ENCODE results near the gene RNASE7.

RNASE7 gene

DNA sequence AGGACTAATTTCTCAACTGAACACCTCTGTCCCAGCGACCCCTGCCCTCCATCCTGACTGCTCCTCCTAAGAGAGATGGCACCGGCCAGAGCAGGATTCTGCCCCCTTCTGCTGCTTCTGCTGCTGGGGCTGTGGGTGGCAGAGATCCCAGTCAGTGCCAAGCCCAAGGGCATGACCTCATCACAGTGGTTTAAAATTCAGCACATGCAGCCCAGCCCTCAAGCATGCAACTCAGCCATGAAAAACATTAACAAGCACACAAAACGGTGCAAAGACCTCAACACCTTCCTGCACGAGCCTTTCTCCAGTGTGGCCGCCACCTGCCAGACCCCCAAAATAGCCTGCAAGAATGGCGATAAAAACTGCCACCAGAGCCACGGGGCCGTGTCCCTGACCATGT, 756 bp downstream of the RNASE7 start:
- no peak for DNase-seq (ENCODE audit: low read depth in 2 of 2, low spot score in 1 of 2)

DNA sequence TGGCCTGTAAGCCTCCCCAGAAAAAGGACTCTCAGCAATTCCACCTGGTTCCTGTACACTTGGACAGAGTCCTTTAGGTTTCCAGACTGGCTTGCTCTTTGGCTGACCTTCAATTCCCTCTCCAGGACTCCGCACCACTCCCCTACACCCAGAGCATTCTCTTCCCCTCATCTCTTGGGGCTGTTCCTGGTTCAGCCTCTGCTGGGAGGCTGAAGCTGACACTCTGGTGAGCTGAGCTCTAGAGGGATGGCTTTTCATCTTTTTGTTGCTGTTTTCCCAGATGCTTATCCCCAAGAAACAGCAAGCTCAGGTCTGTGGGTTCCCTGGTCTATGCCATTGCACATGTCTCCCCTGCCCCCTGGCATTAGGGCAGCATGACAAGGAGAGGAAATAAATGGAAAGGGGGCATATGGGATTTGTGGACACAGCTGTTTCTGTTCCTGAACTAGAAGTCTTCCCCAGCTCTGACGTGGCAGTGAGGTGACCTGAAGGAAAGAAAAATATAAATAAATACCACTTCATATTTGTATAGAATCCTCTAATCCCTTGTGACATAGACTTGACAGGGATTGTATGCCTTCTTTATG, 1.3 kb downstream of the RNASE7 start:
- no peak for DNase-seq (ENCODE audit: low read depth in 2 of 2, low spot score in 1 of 2)

DNA sequence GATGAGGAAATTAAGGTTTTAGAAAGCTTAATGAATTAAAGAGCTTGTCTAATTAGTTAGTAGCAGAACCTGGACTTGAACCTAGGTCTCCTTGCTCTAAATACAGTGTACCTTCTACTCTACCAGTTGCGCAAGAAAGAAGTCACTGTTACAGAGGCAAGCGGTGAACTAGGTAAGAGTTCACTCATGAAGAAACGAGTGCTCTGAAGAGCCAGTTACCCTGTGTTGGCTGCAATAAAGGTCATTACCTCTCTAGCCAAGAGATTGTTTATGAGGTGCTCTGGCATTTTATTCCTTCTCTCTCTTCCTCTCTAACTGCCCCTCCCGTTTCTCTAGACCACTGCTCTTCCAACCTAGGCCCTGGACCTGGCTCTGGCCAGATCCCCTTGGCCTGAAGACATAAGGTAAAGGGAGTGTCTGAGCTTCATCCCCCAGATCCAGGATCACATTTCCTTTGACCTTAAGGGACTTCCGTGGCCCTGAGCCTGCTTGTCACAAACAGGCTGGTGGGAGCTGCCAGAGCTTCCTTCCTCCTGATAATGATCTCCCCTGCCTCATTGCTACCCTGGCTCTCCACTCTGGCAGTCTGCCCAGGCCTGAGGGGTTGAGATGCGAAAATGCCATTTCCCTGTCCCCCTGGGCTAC, 1.9 kb downstream of the RNASE7 start:
- no peak for DNase-seq (ENCODE audit: low read depth in 2 of 2, low spot score in 1 of 2)

DNA sequence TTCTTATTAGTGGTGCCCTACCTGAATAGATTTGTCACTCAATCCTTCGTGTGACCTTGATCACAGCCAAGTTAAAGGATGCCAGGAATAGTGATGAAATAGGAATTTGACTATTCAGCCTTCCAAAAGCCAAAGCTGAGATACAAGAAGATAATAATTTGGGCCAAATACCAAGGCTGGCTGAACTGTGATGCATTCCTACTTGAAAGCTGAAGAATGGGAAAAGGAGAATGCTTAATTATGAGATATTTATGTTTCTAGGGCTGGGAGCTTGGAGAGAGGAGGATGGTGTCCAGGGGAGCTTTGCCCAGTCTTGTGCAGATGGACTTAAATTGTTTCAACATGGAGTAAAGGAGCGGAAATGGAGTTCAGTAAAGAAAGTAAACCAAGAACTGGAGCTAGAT, 5.2 kb downstream of the RNASE7 start:
- no peak for DNase-seq (ENCODE audit: low read depth in 2 of 2, low spot score in 1 of 2)

DNA sequence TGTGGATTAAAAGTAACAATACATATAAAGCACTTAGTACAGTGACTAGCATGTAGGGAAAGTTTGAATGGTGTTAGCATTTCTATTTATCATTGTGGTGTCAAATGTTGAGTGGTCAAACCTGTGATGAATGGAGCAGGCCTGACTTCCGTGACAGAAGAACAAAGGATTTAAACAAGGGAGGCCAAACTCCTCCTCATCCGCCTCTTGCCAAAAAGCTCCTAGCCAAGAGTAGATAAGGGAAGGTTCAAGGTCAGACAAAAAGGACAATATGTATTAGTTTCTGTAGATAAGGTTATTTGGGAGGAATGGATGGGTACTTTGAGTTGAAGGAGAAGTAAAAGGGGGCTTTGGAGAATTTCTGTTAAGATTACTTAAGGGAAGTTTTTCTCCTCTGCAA, 6.5 kb downstream of the RNASE7 start:
- DNase-seq (ENCODE audit: low read depth in 2 of 2, low spot score in 1 of 2): no peak

DNA sequence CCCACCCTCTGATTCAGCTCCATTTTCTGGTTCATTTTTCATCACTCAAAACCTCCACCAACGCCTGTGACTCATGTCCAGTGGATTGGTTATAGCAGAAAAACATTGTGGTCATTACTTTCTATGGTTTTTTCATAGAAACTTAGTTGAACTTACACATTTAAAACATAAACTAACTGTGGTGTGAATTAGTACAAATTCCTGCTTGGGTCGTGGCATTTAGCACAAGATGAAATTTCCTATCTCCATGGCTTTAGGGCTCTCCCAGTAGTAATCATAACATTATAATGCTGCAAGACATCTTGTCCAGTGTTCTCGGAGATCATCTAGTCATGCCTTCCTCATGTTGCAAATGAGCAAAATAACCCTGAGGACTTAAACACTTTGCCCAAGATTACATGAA, 7.1 kb downstream of the RNASE7 start:
- DNase-seq (ENCODE audit: low read depth in 2 of 2, low spot score in 1 of 2): no peak

DNA sequence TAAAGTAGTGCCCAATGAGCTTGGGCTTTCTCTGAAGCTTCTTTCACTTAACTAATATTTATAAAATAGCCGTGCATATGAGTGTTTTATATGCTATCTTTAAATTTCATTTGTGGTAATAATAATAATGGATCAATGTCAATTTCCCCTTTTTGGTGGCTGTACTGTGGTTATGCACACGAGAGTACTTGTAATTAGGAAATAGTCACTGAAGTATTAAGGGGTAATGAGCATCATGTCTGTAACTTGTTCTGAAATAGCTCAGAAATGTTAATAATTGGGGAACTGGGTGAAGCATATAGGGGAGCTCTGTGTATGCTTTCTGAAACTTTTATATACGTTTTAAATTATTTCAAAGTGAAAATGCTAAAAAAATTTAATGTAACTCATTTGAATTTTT, 8.4 kb downstream of the RNASE7 start:
- DNase-seq (ENCODE audit: low read depth in 2 of 2, low spot score in 1 of 2): no peak

DNA sequence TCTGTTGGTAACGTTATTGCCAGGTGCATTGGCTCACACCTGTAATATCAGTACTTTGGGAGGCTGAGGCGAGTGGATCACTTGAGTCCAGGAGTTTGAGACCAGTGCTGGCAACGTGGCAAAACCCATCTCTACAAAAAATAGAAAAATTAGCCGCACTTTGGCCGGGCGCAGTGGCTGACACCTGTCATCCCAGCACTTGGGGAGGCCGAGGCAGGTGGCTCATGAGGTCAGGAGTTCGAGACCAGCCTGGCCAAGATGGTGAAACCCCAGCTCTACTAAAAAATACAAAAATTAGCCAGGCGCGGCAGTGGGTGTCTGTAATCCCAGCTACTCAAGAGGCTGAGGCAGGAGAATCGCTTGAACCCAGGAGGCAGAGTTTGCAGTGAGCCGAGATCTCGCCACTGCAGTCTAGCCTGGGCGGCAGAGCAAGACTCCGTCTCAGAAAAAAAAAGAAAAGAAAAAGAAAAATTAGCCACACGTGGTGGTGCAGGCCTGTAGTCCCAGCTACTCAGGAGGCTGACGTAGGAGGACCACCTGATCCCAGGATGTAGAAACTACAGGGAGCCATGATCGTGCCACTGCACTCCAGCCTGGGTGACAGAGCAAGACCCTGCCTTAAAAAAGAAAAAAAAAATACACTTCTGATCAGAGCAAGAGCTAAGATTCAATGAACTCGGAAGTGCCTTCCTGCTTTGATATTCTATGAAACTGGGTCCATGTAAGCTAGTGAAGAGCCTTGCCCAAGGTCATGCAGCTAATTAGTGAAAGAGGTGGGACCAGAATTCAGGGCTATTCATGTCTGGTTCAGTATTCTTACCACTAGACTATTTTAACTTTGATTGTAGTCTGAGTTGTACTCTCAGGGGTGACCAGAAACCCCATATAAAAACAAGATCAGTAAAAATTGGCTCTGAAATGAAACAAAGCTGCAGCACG, 11.3 kb downstream of the RNASE7 start:
- no peak for DNase-seq (ENCODE audit: low read depth in 2 of 2, low spot score in 1 of 2)

DNA sequence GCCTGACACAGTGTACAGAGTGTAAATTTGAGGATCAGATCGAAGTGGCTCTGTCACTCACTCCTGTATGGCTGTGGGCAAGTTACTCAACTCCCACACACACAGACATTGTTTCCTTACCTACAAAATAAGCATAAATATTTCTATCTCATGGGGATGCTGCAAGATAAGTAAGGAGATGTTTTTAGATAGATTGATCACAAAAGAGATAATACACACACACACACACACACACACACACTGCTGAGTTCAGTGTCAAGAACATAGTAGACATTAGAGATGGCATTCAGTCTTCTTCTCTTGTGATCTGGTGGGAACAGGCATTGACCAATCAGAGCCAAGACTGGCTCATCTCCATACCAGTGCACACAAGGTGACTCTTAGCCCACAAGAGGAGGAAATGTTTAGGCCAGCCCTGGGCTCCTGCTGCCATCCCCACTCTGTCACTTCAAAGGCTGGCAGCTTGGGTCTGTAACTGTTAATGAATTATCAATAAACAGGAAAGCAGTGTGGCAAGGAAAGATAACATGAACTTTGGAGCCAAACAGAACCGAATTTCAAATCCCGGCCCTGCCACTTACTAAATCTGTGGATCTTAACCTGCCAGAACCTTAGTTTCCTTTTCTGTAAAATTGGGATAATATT, 12.1 kb downstream of the RNASE7 start:
- DNase-seq (ENCODE audit: low read depth in 2 of 2, low spot score in 1 of 2): no peak

DNA sequence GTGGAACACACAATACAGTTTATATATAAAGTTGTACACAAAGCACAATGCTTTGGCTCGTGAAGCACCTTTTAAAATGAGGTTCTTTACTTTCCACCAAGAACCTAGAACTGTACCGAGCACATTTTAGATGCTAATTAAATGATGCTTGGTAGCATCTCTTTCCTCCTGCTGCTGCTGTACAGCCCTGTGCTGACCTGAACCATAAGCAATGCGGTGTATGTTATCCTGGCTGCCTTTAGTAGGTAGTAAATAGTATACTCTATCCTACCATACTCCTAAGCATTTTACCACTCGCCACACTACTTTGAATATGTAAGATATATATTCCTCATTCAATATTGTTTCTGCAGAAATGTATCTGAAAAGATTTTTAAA, 12.6 kb downstream of the RNASE7 start:
- no peak for DNase-seq (ENCODE audit: low read depth in 2 of 2, low spot score in 1 of 2)

DNA sequence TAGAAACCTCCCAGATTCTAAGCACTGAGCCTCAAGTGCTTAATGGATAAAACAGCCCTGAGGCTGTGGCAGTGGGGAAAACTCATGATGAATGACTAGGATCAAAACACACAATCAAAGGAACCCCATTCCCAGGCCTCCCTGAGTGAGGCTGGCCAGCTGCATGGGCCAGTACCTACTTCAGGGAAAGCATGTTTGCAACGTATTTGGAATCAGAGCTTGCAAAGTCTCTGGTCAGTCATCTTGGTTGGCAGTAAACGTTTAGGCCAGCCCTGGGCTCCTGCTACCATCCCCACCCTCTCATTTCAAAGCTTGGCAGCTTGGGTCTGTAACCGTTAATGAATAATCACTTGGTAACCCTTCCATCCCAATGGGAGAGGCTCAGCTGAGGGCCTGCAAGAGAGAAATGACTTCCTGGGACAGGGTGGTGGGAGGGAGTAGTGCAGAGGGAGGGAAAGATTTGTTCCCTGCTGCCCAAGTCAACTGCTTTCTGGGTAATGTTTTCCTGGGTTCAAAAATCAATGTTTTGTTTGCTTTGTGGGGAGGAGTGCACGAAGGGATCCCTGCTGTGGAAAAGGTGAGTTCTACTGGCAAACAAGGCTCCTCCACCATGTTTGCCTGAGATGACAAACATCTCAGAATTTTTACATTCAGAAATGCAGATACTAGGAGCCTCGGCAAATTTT, 13.4 kb downstream of the RNASE7 start:
- DNase-seq (ENCODE audit: low read depth in 2 of 2, low spot score in 1 of 2): no peak

DNA sequence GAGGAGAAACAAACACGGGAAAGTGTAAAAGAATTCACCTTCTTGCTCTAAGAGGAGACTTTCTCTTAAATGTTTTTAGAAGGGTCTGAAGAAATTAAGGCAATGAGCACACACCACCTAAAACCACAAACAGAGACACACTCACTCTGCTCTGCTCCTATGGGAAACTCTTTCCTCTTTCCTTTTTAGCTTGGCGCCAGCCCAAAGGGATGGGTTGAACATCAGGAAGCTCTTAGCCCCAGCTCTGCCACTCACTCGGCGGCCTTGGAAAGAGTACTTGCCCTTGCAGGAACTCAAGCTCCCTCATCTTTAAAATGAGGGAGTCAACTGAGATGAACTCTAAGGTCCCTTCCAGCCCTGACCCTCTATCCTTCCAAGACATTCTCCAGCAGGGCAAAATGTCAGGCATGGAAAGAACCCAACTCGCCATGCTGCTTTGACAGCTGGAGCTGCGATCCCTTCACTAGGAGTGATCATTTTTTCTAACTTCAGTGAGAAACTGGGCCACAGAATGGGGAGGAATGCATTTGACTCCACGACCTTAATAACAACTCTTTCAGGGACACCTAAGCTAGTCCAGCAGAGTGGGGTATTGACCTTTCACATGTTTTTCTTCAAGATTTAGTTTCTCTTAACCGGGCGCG, 14.5 kb downstream of the RNASE7 start:
- DNase-seq (ENCODE audit: low read depth in 2 of 2, low spot score in 1 of 2): no peak

DNA sequence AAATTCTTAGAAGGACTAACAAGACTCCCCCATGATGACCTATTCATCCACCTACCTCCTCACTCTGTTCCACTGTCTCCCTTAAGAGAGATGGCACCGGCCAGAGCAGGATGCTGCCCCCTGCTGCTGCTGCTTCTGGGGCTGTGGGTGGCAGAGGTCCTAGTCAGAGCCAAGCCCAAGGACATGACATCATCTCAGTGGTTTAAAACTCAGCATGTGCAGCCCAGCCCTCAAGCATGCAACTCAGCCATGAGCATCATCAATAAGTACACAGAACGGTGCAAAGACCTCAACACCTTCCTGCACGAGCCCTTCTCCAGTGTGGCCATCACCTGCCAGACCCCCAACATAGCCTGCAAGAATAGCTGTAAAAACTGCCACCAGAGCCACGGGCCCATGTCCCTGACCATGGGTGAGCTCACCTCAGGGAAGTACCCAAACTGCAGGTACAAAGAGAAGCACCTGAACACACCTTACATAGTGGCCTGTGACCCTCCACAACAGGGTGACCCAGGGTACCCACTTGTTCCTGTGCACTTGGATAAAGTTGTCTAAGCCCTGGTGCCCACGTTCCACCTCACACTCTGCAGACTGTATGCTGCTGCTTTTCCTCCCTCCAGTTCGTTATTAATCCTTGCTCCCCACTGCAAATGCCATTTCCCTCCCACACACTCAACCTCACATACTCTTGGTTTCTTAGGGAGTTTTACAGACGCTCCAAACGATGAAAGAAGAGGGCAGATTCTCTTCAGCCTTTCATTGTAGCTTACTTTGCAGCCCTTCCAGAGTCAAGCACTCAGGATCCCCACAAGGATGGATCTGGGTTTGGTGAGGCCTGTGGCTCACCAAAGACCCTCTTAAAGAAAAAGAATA, 15.9 kb downstream of the RNASE7 start, which contains the start of gene RNASE8:
RNASE8 (plus strand) TSS at position 20 of the 873 bp plus-strand sequence; CDS start at position 91, 71 bp downstream.
- no peak for DNase-seq (ENCODE audit: low read depth in 2 of 2, low spot score in 1 of 2)

DNA sequence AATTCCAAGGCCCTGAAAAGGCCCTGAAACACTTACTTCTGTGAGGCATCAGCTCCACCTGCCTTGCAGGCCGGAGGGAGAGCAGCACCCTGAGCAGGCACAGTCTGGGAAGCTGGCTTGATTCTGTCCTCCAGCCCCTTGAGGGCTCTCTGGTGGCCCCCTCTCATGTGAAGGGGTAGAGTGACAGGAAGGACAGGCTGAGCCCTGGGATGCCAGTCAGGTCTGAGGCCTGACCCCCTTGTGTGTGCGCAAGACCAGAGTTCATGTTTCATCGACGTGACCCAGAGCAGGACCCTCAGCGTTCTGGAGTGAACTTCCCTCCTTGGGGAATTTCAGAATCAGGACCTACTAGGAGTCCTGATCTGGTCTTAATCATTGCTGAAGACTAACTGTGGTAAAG, 16.7 kb downstream of the RNASE7 start:
- no peak for DNase-seq (ENCODE audit: low read depth in 2 of 2, low spot score in 1 of 2)

DNA sequence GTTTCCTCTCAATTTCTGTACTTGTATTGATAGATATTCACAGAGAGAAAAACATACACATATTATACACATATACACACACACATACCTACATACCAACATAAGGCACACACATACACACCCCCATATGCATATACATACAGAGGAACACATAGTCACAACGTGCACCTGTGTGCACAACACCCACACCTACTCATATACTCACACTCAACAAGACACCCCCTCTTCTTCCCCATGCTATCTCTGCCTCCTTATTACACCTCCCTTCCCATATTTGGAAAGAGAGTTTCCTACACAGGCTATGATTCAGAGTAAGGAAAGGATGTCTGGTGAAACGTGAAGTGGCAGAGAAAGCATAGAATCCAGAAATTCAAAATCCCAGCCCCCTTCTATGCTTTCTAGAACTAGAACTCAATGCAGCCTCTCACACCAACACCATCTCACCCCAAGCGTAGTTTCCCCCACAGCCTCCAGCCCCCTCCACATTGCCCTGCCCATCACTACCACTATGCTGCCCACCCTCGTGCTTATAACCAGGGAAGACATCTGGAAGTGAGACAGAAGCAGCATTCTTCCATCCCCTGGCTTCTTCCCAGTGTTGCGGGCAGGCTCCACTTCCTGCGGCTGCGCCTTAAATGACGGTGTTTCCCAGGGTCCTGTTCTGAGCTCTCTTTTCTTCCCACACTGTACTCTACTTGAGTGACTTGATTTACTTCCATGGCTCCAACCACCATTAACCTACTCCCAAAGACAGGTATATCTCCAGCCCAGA, 17.9 kb downstream of the RNASE7 start:
- no peak for DNase-seq (ENCODE audit: low read depth in 2 of 2, low spot score in 1 of 2)

DNA sequence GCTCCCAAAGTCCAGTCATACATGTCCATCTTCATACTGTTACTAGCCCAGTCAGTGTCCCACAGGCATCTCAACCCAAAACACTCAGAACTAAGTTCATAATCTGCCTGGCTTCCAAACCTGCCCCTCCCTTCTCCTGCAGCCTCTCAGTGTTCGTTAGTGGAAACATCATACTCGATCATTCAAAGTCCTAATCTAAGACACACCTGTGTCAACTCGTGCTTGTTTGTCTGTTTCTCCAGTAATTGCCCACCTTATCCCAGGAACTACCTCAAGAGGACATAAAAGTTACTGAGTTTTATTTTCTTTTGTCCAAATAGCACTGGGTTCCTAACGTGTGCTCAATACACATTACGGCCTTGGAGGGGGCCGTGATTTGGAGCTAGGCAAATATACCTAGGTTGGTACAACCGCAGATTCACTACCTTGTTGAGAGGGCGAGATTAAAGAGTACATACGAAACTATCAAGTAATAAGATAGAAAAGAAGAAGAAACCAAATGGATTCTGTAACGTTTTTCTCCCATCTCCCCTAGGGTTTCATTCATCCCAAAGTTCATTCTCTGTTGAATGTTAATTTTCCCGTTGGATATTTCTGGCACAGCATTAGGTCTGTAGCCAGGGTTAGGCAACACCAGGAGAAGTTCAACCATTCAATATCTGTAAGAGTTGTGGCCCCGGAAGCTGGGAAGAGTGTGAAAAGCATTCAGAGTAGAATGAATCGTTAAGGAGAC, 18.6 kb downstream of the RNASE7 start:
- no peak for DNase-seq (ENCODE audit: low read depth in 2 of 2, low spot score in 1 of 2)

DNA sequence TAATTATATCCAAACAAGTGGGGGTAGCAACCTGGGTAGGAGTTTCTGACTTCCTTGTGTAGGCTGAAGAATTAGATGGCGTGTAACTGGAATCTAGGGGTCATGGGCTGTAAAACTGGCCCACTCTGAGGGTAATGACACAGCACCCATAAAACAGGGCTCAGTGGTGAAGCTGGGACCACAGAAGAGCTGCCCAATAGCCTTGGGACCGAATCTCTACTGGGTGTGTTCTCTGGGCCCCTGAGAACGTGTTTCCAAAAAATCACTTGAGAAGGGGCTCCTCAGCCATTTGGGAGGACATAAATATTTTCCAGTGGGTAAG, 19.1 kb downstream of the RNASE7 start:
- no peak for DNase-seq (ENCODE audit: low read depth in 2 of 2, low spot score in 1 of 2)

DNA sequence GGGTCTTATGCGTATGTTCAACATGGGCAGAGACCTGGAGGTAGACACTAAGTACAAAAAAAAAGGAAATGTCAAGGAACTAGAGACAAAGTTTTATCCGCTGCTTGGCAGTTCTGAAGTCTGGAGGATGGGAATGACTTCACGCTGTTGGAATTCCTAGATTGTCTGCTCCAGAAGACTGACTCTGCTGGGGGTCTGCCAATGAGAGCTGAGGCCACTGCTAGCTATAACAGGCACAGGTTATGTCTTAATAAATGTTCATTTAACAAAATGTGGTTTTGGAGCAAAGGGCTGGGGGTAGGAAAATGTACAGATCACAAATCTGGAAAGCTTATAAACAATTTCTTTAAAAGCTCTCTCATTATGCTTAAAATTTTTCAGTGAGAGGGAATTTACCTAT, 21.3 kb downstream of the RNASE7 start:
- no peak for DNase-seq (ENCODE audit: low read depth in 2 of 2, low spot score in 1 of 2)
